HepG2 (cell line): ENCODE results near the gene HYAL1. TPM values are rescaled to one million over a fixed set of nuclear protein-coding genes. Genes with fewer than 3 reads are reported as not detected.

Experiments used
- AHR ChIP-seq: IDR thresholded peaks from 2 replicates; pipeline ENCODE4 v1.6.1; 2018; ENCODE audit warnings: missing genetic modification reagents, missing compliant biosample characterization
- ATF7-NPFF ChIP-seq: sonication (generic); formaldehyde crosslinking; IDR thresholded peaks from 2 replicates; pipeline ENCODE4 v1.8.1; 2023; ENCODE audit warnings: mild to moderate bottlenecking, low read depth, missing genetic modification reagents, moderate library complexity
- FOXK1 ChIP-seq: sonication (generic); formaldehyde crosslinking; IDR thresholded peaks from 2 replicates; pipeline ENCODE4 v1.4.0; 2020; ENCODE audit warnings: low read depth, missing genetic modification reagents, borderline replicate concordance
- HNF4G ChIP-seq, 2 experiments: sonication (generic) in 1 of 2; formaldehyde crosslinking in 1 of 2; IDR thresholded peaks; 2 replicates each; pipeline versions ENCODE4 v1.4.0 to v1.6.1; 2011 to 2020; ENCODE audit warnings: borderline replicate concordance in 2 of 2, low read depth in 2 of 2, mild to moderate bottlenecking in 2 of 2, low read length in 1 of 2, missing genetic modification reagents in 1 of 2, moderate library complexity in 1 of 2
- IRX3 ChIP-seq: sonication (generic); formaldehyde crosslinking; IDR thresholded peaks from 2 replicates; pipeline ENCODE4 v1.8.1; 2023; ENCODE audit warnings: mild to moderate bottlenecking, low read depth, missing genetic modification reagents, borderline replicate concordance
- KLF12 ChIP-seq: sonication (generic); formaldehyde crosslinking; IDR thresholded peaks from 2 replicates; pipeline ENCODE4 v1.4.0; 2020; ENCODE audit warnings: missing genetic modification reagents, borderline replicate concordance
- KMT2B ChIP-seq: IDR thresholded peaks from 2 replicates; pipeline ENCODE4 v1.6.1; 2016; ENCODE audit warnings: missing genetic modification reagents, missing compliant biosample characterization
- NFE2L2 ChIP-seq: fragments of 150-350 bp; IDR thresholded peaks from 2 replicates; pipeline ENCODE4 v1.6.1; 2014; ENCODE audit warnings: low read length
- NR1H2 ChIP-seq: sonication (generic); formaldehyde crosslinking; IDR thresholded peaks from 2 replicates; pipeline ENCODE4 v1.8.1; 2022; ENCODE audit warnings: low read depth, missing genetic modification reagents, borderline replicate concordance
- RBM39 ChIP-seq: fragments of 200-400 bp; formaldehyde crosslinking; IDR thresholded peaks from one replicate; pipeline ENCODE4 v1.6.1; 2018; ENCODE audit warnings: antibody characterized with exemption, mild to moderate bottlenecking, low read depth, low read length; ENCODE audit not compliant: poor library complexity, severe bottlenecking
- SP1 ChIP-seq, 2 experiments: fragments of 450-650 bp in 1 of 2; sonication (generic) in 1 of 2; formaldehyde crosslinking in 1 of 2; IDR thresholded peaks; 2 replicates each; pipeline versions ENCODE4 v1.4.0 to v1.6.1; 2016 to 2020; ENCODE audit warnings: missing genetic modification reagents in 1 of 2
- STAT5B ChIP-seq: sonication (generic); formaldehyde crosslinking; IDR thresholded peaks from 2 replicates; pipeline ENCODE4 v1.4.0; 2020; ENCODE audit warnings: missing genetic modification reagents
- XRCC5 ChIP-seq: fragments of 200-400 bp; formaldehyde crosslinking; optimal IDR thresholded peaks from 2 replicates; pipeline ENCODE3; 2017; ENCODE audit warnings: mild to moderate bottlenecking, low read length
- ZBTB43 ChIP-seq: sonication (generic); formaldehyde crosslinking; conservative IDR thresholded peaks from 2 replicates; pipeline ENCODE4 v1.4.0; 2020; ENCODE audit warnings: missing genetic modification reagents
- ZNF296 ChIP-seq: sonication (generic); formaldehyde crosslinking; conservative IDR thresholded peaks from 2 replicates; pipeline ENCODE4 v1.5.0; 2020; ENCODE audit warnings: mild to moderate bottlenecking, missing genetic modification reagents
- ZNF382 ChIP-seq: sonication (generic); formaldehyde crosslinking; IDR thresholded peaks from 2 replicates; pipeline ENCODE4 v1.5.0; 2020; ENCODE audit warnings: missing genetic modification reagents, mild to moderate bottlenecking, borderline replicate concordance
- ZNF441 ChIP-seq: sonication (generic); formaldehyde crosslinking; IDR thresholded peaks from 2 replicates; pipeline ENCODE4 v1.7.0; 2021; ENCODE audit warnings: missing genetic modification reagents, borderline replicate concordance
- ZNF574 ChIP-seq: sonication (generic); formaldehyde crosslinking; IDR thresholded peaks from 2 replicates; pipeline ENCODE4 v1.4.0; 2020; ENCODE audit warnings: missing genetic modification reagents
- ZNF605 ChIP-seq: sonication (generic); formaldehyde crosslinking; IDR thresholded peaks from 2 replicates; pipeline ENCODE4 v1.8.0; 2022; ENCODE audit warnings: mild to moderate bottlenecking, missing genetic modification reagents
- polyA plus RNA-seq, 8 experiments: library from polyadenylated mRNA; depleted of rRNA in 3 of 8; stranded (reverse) in 7 of 8; unstranded in 1 of 8; fragments of >200 nt; fragmentation: Illumina TruSeq in 4 of 8; extraction: Trizol in 4 of 8; gene quantifications; 2 replicates each; pipeline versions ENCODE4 v1.2.1 to v1.2.3, GENCODE V29; 2011 to 2016; ENCODE audit warnings: low read depth in 4 of 8, missing spikeins in 1 of 8, mixed read lengths in 1 of 8; ENCODE audit not compliant: insufficient read depth in 1 of 8
- total RNA-seq, 5 experiments: library from RNA; depleted of rRNA; stranded (reverse); fragments of >200 nt; fragmentation: Illumina TruSeq; extraction: Trizol; gene quantifications; 2 replicates each; pipeline ENCODE4 v1.2.3, GENCODE V29; 2016; ENCODE audit warnings: low read depth in 1 of 5
- TF ChIP-seq, protein P1 (sequence below): sonication (generic); formaldehyde crosslinking; IDR thresholded peaks from 2 replicates; pipeline ENCODE4 v1.8.1; 2022; ENCODE audit warnings: low read depth, mild to moderate bottlenecking, missing genetic modification reagents
- TF ChIP-seq, protein P2 (sequence below): IDR thresholded peaks from 2 replicates; pipeline ENCODE4 v1.6.1; 2016; ENCODE audit warnings: missing compliant biosample characterization, missing genetic modification reagents, borderline replicate concordance

HYAL1 gene
- total and polyA plus RNA-seq, 2 of the 13 experiments (the other 11 are each of a cell fraction or from before 2014, with no cell fraction given), result 76.5 to 193 TPM

DNA sequence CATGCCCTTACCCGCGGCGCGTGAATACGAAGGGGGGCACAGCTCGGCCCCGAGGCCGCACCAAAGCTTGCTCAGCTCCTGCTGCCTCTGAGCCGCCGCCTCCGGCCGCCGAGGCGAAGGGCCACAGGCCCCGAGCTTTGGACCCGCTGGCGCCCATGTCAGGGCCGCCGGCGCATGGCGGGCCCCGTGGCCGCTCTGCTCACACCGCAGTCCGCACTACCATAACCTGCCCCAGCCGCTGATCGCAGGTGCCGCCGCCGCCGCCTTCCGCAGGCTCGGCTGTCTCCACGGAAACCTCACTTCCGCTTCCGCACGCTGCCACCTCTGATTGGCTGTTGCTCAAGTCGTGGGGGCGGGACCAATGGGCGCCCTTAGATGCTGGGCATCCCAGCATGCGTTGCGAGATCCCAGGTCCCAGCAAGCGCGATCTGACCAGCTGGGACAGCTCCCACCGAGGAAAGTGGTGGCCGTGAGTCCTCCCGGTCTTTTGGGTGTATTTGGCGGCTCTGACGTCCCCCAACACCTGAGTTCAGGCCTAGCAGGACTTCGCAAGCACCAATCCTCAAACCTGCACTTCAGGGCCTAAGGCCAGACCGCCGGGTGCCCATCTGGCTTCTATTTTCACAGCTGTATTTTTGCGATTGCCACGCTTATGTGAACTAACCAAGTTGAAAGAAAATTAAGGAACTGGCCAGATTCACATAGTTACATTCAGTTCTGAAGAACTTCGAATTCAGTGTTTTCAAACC is 24.7 kb upstream of the HYAL1 start, which contains the start of gene TUSC2 (continued):
- TF ChIP-seq FOXK1 (0 out of 2 replicates have a peak, but pooled peaks have one; percentile 61), XRCC5 (peak; percentile 17), RBM39 (no peak), KMT2B (peak; percentile 83), KLF12 (CRISPR knock-in tag) (0 out of 2 replicates have a peak, but pooled peaks have one; percentile 62), ZNF605 (CRISPR knock-in tag) (peak; percentile 75), HNF4G (IDR thresholded peaks at IDR 0.05; ENCODE audit: borderline replicate concordance, low read depth, low read length) (no peak), HNF4G (CRISPR knock-in tag; IDR thresholded peaks at IDR 0.05; ENCODE audit: borderline replicate concordance, low read depth) (no peak), NR1H2 (CRISPR knock-in tag) (no peak), ZNF382 (CRISPR knock-in tag) (no peak), ZNF574 (CRISPR knock-in tag) (peak; percentile 85), NFE2L2 (no peak), IRX3 (CRISPR knock-in tag) (no peak), STAT5B (no peak), ATF7-NPFF (CRISPR knock-in tag) (no peak), ZNF441 (no peak), ZNF296 (no peak), SP1 (IDR thresholded peaks at IDR 0.05) (no peak), SP1 (CRISPR knock-in tag; IDR thresholded peaks at IDR 0.05) (no peak), ZBTB43 (no peak), AHR (CRISPR knock-in tag) (no peak)
- TF ChIP-seq, protein P1, sequence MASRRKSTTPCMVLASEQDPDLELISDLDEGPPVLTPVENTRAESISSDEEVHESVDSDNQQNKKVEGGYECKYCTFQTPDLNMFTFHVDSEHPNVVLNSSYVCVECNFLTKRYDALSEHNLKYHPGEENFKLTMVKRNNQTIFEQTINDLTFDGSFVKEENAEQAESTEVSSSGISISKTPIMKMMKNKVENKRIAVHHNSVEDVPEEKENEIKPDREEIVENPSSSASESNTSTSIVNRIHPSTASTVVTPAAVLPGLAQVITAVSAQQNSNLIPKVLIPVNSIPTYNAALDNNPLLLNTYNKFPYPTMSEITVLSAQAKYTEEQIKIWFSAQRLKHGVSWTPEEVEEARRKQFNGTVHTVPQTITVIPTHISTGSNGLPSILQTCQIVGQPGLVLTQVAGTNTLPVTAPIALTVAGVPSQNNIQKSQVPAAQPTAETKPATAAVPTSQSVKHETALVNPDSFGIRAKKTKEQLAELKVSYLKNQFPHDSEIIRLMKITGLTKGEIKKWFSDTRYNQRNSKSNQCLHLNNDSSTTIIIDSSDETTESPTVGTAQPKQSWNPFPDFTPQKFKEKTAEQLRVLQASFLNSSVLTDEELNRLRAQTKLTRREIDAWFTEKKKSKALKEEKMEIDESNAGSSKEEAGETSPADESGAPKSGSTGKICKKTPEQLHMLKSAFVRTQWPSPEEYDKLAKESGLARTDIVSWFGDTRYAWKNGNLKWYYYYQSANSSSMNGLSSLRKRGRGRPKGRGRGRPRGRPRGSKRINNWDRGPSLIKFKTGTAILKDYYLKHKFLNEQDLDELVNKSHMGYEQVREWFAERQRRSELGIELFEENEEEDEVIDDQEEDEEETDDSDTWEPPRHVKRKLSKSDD, result no peak
- TF ChIP-seq, protein P2, sequence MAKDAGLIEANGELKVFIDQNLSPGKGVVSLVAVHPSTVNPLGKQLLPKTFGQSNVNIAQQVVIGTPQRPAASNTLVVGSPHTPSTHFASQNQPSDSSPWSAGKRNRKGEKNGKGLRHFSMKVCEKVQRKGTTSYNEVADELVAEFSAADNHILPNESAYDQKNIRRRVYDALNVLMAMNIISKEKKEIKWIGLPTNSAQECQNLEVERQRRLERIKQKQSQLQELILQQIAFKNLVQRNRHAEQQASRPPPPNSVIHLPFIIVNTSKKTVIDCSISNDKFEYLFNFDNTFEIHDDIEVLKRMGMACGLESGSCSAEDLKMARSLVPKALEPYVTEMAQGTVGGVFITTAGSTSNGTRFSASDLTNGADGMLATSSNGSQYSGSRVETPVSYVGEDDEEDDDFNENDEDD (CRISPR knock-in tag), result peak; percentile 69; the same call in 1 of the 2 replicates
